ENCODE measurements around the gene GLOD5. TPM values are rescaled to one million over a fixed set of nuclear protein-coding genes. Genes with fewer than 3 reads are reported as not detected.

GLOD5 gene
- total RNA-seq, 2 experiments from 2014 or later, result not detected

- DNase-seq (no peak), ATAC-seq (ENCODE audit: poor library complexity) (no peak)
- H3K27ac Mint-ChIP-seq, result peak overlapping the region; percentile 99
- no peaks in the 10 kb centered on the region for H3K9me3 Mint-ChIP-seq
- H3K27ac ChIP-seq (ENCODE audit: low read depth in 1 of 2, low read length in 2 of 2), result peak overlapping the region; percentile 88 to 94
- no peaks in the 10 kb centered on the region for H3K9me3 ChIP-seq (ENCODE audit: control insufficient read depth in 1 of 2, insufficient read depth in 1 of 2, low read length in 2 of 2)
- H3K36me3 Mint-ChIP-seq (ENCODE audit: low read depth), result peaks cover 21% of the 10 kb centered on the region
- no peaks in the 10 kb centered on the region for H3K27me3 Mint-ChIP-seq
- H3K27me3 ChIP-seq (ENCODE audit: control insufficient read depth in 1 of 2, insufficient read depth in 2 of 2, low read length in 2 of 2), result no peaks in the 10 kb centered on the region
- H3K36me3 ChIP-seq (ENCODE audit: insufficient read depth, low read length), result peaks cover 17% of the 10 kb centered on the region
- H3K4me3 ChIP-seq (ENCODE audit: low read length), result peak overlapping the region; percentile 87
- peaks cover 17% of the 10 kb centered on the region for H3K4me1 ChIP-seq (ENCODE audit: insufficient read depth, low read length)
- TF ChIP-seq, protein P1, sequence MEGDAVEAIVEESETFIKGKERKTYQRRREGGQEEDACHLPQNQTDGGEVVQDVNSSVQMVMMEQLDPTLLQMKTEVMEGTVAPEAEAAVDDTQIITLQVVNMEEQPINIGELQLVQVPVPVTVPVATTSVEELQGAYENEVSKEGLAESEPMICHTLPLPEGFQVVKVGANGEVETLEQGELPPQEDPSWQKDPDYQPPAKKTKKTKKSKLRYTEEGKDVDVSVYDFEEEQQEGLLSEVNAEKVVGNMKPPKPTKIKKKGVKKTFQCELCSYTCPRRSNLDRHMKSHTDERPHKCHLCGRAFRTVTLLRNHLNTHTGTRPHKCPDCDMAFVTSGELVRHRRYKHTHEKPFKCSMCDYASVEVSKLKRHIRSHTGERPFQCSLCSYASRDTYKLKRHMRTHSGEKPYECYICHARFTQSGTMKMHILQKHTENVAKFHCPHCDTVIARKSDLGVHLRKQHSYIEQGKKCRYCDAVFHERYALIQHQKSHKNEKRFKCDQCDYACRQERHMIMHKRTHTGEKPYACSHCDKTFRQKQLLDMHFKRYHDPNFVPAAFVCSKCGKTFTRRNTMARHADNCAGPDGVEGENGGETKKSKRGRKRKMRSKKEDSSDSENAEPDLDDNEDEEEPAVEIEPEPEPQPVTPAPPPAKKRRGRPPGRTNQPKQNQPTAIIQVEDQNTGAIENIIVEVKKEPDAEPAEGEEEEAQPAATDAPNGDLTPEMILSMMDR (IDR thresholded peaks at IDR 0.05), result no peak
- intact Hi-C loops (cut with DNase I, micrococcal nuclease), result loop anchor here (1.0 to 10.0 kb wide), 9 partner anchors 63 to 507 kb away; partner anchors contain the start of genes OTUD5 (in 2 of the 2), SUV39H1 (in 2 of the 2), PQBP1 (in 1 of the 2) and TIMM17B (in 1 of the 2)
- H3K4me3 Mint-ChIP-seq, result peak overlapping the region; percentile 93
- H3K4me1 Mint-ChIP-seq (ENCODE audit: low read depth), result peaks cover 18% of the 10 kb centered on the region
- CTCF ChIA-PET, result interaction anchor here (1.0 kb wide), 2 partner anchors 153 to 262 kb away, joined by 4 to 8 read pairs; no protein-coding TSS in a partner anchor
- POLR2A ChIA-PET, result interaction anchor here (0.7 to 2.3 kb wide), 21 partner anchors 33 to 367 kb away, joined by 3 to 40 read pairs (median 8); partner anchors contain the start of genes OTUD5, PIM2, PQBP1 and RBM3
Observed at GRCh38 chrX:48800574-48801279, 39.2 kb downstream of the GLOD5 start.

GRCh38 chrX:48801280-48802088 is 39.9 kb downstream of the GLOD5 start, which contains the start of gene HDAC6:
Gene HDAC6 (plus strand): TSS chrX:48802067. CDS start chrX:48802693, 626 bp downstream.
- Histone ChIP-seq H3K9me3 (ENCODE audit: control insufficient read depth in 1 of 2, insufficient read depth in 1 of 2, low read length in 2 of 2) (no peaks in the 10 kb centered on the region), H3K4me3 (ENCODE audit: low read length) (peak within 1 kb of the TSS; percentile 87), H3K27ac (ENCODE audit: low read depth in 1 of 2, low read length in 2 of 2) (peak within 1 kb of the TSS; percentile 89 to 97), H3K36me3 (ENCODE audit: insufficient read depth, low read length) (peaks cover 17% of the 10 kb centered on the region), H3K4me1 (ENCODE audit: insufficient read depth, low read length) (peaks cover 17% of the 10 kb centered on the region), H3K27me3 (ENCODE audit: control insufficient read depth in 1 of 2, insufficient read depth in 2 of 2, low read length in 2 of 2) (no peaks in the 10 kb centered on the region)
- TF ChIP-seq, protein P1 (IDR thresholded peaks at IDR 0.05), result no peak
- ChIA-PET POLR2A (interaction anchor here (0.6 to 2.3 kb wide), 27 partner anchors 33 to 1403 kb away, joined by 3 to 40 read pairs (median 7); partner anchors contain the start of genes CCNB3, OTUD5, PIM2 and PQBP1), CTCF (interaction anchor here (1.0 kb wide), 2 partner anchors 153 to 262 kb away, joined by 4 to 8 read pairs; no protein-coding TSS in a partner anchor)
- peak; percentile 87 to 99 (median 93) for DNase-seq
- intact Hi-C loops (cut with DNase I, micrococcal nuclease), result loop anchor here (1.0 to 10.0 kb wide), 9 partner anchors 64 to 506 kb away; partner anchors contain the start of genes OTUD5 (in 2 of the 2), SUV39H1 (in 2 of the 2), PQBP1 (in 1 of the 2) and TIMM17B (in 1 of the 2)
- no peaks in the 10 kb centered on the region for H3K27me3 Mint-ChIP-seq
- ATAC-seq (ENCODE audit: poor library complexity), result peak; percentile 84
- H3K36me3 Mint-ChIP-seq (ENCODE audit: low read depth), result peaks cover 21% of the 10 kb centered on the region
- no peaks in the 10 kb centered on the region for H3K9me3 Mint-ChIP-seq
- H3K4me1 Mint-ChIP-seq (ENCODE audit: low read depth), result peaks cover 18% of the 10 kb centered on the region
- H3K4me3 Mint-ChIP-seq, result peak within 1 kb of the TSS; percentile 93
- peak within 1 kb of the TSS; percentile 99 for H3K27ac Mint-ChIP-seq

All from CD4-positive, alpha-beta T cell (primary cell).